ENCODE results near the gene GBX2.

GBX2 gene

DNA sequence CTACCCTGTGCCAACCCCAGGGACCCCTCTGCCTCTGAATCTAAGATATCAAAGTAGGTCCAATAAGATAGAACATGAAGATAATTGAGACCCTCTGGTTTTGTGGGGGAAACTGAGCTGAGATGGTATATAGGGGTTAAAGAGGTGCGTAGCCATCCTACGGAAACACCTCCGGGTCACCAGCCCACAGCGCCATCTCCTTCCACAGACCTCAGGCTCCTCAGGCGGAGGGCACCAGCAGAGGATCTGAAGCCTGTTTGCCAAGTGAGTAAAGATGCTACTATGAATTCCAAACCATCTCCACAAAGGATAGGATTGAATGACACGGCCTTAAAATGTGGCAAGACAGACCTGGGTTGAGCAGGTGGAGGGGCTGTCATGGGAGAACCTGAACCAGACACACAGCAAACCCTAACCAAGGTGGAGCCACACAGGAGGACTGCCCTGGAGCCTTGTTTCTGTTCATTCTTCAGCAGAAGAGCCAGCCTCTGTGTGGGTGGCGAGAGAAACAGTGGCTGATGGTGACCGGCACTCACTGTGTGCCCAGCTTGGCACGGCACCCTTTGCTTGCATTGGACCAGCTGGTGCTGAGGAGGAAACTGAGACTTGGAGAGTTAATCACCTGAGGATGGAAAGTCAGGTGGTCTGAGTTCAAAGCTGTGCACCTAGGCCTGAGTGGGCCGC is 10.2 kb downstream of the GBX2 start:
- H3K4me3 ChIP-seq (ENCODE audit: low read depth, low read length) = no peak overlapping the region
- in situ Hi-C loops (cut with HindIII; ENCODE audit: low sequenced_read_pairs) = no loop called here

DNA sequence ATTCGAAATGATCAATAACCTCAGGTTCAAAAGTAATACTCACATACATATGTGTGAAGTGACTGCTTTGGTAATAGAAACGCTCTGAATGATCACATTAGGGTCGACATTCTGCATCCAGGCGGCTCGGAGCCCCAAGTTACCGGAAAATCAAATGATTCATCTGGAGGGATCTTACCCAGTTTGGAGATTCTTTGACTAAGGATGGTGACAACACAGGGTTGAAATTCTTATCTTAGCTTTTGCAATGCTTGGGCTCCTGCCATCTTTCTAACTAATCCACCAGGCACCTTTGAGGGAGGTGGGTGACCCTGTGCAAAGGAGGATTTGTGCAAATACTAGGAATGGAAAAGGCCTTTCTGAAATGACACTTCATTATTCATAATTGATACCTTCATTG is 10.8 kb downstream of the GBX2 start:
- TF ChIP-seq, protein P1, sequence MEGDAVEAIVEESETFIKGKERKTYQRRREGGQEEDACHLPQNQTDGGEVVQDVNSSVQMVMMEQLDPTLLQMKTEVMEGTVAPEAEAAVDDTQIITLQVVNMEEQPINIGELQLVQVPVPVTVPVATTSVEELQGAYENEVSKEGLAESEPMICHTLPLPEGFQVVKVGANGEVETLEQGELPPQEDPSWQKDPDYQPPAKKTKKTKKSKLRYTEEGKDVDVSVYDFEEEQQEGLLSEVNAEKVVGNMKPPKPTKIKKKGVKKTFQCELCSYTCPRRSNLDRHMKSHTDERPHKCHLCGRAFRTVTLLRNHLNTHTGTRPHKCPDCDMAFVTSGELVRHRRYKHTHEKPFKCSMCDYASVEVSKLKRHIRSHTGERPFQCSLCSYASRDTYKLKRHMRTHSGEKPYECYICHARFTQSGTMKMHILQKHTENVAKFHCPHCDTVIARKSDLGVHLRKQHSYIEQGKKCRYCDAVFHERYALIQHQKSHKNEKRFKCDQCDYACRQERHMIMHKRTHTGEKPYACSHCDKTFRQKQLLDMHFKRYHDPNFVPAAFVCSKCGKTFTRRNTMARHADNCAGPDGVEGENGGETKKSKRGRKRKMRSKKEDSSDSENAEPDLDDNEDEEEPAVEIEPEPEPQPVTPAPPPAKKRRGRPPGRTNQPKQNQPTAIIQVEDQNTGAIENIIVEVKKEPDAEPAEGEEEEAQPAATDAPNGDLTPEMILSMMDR (IDR thresholded peaks at IDR 0.05; ENCODE audit: low read depth, low read length) = no peak
- H3K4me3 ChIP-seq (ENCODE audit: low read depth, low read length) = no peak overlapping the region
- in situ Hi-C loops (cut with HindIII; ENCODE audit: low sequenced_read_pairs) = no loop called here
- no peak for DNase-seq (ENCODE audit: low read depth, low spot score)

More for the DNA sequence above, 10.2 kb downstream of the GBX2 start:
- no peak for DNase-seq (ENCODE audit: low read depth, low spot score)
- TF ChIP-seq, protein P1 (IDR thresholded peaks at IDR 0.05; ENCODE audit: low read depth, low read length) = no peak

DNA sequence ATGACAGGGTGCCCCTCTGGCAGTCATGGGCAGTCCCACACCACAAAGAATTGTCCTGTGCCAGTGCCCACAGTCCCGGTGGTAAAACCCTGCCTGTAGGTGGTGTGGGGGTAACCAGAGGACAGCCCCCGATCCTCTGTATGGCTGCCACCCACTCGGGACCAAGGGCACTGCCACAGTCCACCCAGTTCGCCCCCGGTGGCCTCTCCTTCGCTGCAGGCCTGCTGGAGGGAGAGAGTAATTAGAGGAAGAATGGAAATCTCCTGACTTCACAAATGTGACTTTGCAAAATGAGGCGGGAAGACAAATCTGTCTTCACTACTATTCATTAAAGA is 11.4 kb downstream of the GBX2 start:
- no peak for DNase-seq (ENCODE audit: low read depth, low spot score)
- TF ChIP-seq, protein P1 (IDR thresholded peaks at IDR 0.05; ENCODE audit: low read depth, low read length) = no peak
- in situ Hi-C loops (cut with HindIII; ENCODE audit: low sequenced_read_pairs) = no loop called here
- no peak overlapping the region for H3K4me3 ChIP-seq (ENCODE audit: low read depth, low read length)

DNA sequence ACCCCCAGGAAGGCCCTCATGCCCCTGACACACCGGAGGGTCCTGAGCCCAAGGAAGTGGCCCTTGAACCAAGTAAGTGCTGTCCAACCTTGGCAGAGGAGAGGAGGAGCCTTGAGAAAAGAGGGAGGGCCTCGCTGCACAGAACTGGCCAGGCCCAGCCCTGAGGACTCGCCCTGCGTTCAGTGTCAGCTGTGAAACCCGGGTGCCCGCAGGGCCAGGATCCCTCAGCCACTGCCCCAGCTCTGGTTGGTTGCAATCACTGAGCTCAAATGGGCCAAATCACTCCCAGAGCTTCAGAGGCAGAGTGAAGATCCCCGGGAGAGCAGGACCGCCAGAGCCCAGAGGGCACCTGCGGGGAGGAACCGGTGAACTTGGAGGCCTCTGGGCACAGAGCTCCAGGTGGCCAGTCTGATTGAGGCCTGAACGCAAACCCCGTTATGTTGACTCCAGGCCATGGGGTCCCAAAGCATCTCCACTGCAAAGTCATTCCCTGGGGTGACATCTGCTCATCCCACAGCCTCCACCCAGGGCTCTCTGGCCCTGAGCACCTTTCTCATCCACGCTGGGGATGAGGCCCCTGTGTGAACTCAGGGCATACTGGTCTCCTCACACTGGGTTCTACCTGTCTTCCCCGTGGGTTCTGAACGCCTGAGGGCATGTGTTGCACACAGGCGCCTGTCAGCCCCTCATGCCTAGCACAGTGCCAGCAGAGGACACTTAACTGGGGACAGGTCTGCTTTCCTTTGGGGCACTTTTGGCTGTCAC is 11.9 kb downstream of the GBX2 start:
- no peak overlapping the region for H3K4me3 ChIP-seq (ENCODE audit: low read depth, low read length)
- DNase-seq (ENCODE audit: low read depth, low spot score) = no peak
- TF ChIP-seq, protein P1 (IDR thresholded peaks at IDR 0.05; ENCODE audit: low read depth, low read length) = no peak
- in situ Hi-C loops (cut with HindIII; ENCODE audit: low sequenced_read_pairs) = no loop called here

DNA sequence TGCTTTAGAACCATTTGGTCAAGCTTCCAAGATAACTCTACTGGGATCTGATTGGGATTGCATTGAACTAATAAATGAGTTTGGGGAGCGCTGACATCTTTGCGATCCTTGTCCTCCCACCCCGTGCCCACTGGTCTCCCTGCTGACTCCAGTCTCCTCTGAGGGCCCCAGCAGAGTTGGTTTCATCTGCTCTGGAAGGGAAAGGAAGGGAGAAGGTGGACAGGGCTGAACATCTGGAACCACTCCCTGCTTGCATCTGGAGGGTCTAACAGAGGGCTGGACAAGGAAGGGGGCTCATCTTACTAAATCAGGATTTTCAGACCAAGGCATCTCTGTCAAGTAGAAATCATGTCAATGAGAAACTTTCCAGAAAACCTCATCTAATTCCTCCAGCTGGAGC is 12.8 kb downstream of the GBX2 start:
- in situ Hi-C loops (cut with HindIII; ENCODE audit: low sequenced_read_pairs) = no loop called here
- TF ChIP-seq, protein P1 (IDR thresholded peaks at IDR 0.05; ENCODE audit: low read depth, low read length) = no peak
- no peak for DNase-seq (ENCODE audit: low read depth, low spot score)
- no peak overlapping the region for H3K4me3 ChIP-seq (ENCODE audit: low read depth, low read length)

DNA sequence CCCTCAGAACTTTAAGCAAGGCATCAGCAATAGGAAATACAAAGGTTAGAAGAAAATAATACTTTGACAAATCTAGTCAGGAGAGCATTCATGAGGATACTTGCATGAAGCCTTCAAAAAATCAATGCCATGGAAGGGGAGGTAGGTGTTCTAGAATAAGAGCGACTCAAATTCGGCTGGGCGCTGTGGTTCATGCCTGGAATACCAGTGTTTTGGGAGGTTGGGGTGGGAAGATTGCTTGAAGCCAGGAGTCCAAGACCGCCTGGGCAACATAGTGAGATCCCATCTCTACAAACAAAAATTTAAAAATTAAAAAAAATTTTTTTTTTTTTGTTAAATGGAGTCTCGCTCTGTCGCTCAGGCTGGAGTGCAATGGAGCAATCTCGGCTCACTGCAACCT is 21.8 kb downstream of the GBX2 start:
- no peak for DNase-seq (ENCODE audit: low read depth, low spot score)
- in situ Hi-C loops (cut with HindIII; ENCODE audit: low sequenced_read_pairs) = no loop called here
- TF ChIP-seq, protein P1 (IDR thresholded peaks at IDR 0.05; ENCODE audit: low read depth, low read length) = no peak
- no peak overlapping the region for H3K4me3 ChIP-seq (ENCODE audit: low read depth, low read length)

Measured in astrocyte of the spinal cord (primary cell).